ENCODE results near the gene GLB1L.

DNA sequence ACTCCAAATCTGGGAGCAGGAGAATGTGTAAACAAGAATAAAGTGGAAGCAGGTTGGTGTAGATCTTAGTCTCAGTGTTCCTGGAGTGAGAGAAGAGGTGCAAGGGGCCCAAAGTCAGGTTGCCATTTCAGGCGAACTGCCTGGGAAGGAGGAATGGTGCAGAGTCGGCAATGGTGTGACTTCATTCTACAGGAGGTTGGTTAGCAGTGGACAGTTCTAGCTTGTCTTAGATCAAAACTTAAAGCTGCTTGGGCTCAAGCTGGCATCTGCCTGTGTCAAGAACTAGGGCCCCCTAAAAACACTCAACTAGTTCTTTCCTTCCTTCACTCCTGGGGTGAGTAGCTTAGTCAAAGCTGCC lies 3.6 kb upstream of the GLB1L start:
- TF ChIP-seq YY1 (IDR thresholded peaks at IDR 0.05; ENCODE audit: low read depth, low read length) (no peak), POLR2AphosphoS5 (IDR thresholded peaks at IDR 0.05; ENCODE audit: low read depth, low read length) (0 out of 2 replicates have a peak, but pooled peaks have one; percentile 16), POLR2A (IDR thresholded peaks at IDR 0.05; ENCODE audit: control extremely low read depth in 1 of 2, low read depth in 2 of 2, low read length in 2 of 2) (no peak), SRF (IDR thresholded peaks at IDR 0.05; ENCODE audit: low read depth, low read length) (no peak), RBBP5 (IDR thresholded peaks at IDR 0.05; ENCODE audit: borderline replicate concordance, low read depth, low read length) (no peak), RFX5 (IDR thresholded peaks at IDR 0.05; ENCODE audit: borderline replicate concordance, low read depth, low read length) (no peak), NRF1 (IDR thresholded peaks at IDR 0.05; ENCODE audit: low read depth, low read length) (no peak), EP300 (IDR thresholded peaks at IDR 0.05; ENCODE audit: borderline replicate concordance in 1 of 2, low read depth in 2 of 2, low read length in 2 of 2) (no peak), GABPA (IDR thresholded peaks at IDR 0.05; ENCODE audit: borderline replicate concordance, insufficient read depth, low read length) (no peak), KDM1A (IDR thresholded peaks at IDR 0.05; ENCODE audit: borderline replicate concordance, low read length) (no peak)
- TF ChIP-seq, protein P1, sequence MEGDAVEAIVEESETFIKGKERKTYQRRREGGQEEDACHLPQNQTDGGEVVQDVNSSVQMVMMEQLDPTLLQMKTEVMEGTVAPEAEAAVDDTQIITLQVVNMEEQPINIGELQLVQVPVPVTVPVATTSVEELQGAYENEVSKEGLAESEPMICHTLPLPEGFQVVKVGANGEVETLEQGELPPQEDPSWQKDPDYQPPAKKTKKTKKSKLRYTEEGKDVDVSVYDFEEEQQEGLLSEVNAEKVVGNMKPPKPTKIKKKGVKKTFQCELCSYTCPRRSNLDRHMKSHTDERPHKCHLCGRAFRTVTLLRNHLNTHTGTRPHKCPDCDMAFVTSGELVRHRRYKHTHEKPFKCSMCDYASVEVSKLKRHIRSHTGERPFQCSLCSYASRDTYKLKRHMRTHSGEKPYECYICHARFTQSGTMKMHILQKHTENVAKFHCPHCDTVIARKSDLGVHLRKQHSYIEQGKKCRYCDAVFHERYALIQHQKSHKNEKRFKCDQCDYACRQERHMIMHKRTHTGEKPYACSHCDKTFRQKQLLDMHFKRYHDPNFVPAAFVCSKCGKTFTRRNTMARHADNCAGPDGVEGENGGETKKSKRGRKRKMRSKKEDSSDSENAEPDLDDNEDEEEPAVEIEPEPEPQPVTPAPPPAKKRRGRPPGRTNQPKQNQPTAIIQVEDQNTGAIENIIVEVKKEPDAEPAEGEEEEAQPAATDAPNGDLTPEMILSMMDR (IDR thresholded peaks at IDR 0.05; ENCODE audit: control extremely low read depth in 1 of 3, insufficient read depth in 1 of 3, low read depth in 1 of 3, low read length in 3 of 3) = no peak
- TF ChIP-seq, protein P2, sequence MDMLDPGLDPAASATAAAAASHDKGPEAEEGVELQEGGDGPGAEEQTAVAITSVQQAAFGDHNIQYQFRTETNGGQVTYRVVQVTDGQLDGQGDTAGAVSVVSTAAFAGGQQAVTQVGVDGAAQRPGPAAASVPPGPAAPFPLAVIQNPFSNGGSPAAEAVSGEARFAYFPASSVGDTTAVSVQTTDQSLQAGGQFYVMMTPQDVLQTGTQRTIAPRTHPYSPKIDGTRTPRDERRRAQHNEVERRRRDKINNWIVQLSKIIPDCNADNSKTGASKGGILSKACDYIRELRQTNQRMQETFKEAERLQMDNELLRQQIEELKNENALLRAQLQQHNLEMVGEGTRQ (IDR thresholded peaks at IDR 0.05; ENCODE audit: low read length) = no peak
